Hepatocyte (in vitro differentiated cells): ENCODE results near the gene CETP. TPM values are rescaled to one million over a fixed set of nuclear protein-coding genes. Genes with fewer than 3 reads are reported as not detected.

Experiments used
- DNase-seq: peaks from one replicate; pipeline ENCODE4 v3.0.0-alpha.2; 2016; ENCODE audit warnings: low spot score
- H2AFZ ChIP-seq: fragments of 200-600 bp; sonication (generic); 2 replicates; pipeline ENCODE4 v1.6.0; 2016; ENCODE audit warnings: antibody characterized with exemption, mild to moderate bottlenecking
- H3K27ac ChIP-seq: fragments of 200-600 bp; sonication (generic); 2 replicates; pipeline ENCODE4 v1.5.1; 2016; ENCODE audit warnings: mild to moderate bottlenecking
- H3K27me3 ChIP-seq: fragments of 200-600 bp; sonication (generic); 2 replicates; pipeline ENCODE4 v1.6.1; 2016
- H3K36me3 ChIP-seq: fragments of 200-600 bp; sonication (generic); replicated peaks from 2 replicates; pipeline ENCODE4 v1.5.1; 2016; ENCODE audit warnings: low read depth; ENCODE audit not compliant: insufficient read depth
- H3K4me1 ChIP-seq: fragments of 200-600 bp; sonication (generic); 2 replicates; pipeline ENCODE4 v1.5.1; 2016; ENCODE audit warnings: mild to moderate bottlenecking, moderate library complexity; ENCODE audit not compliant: insufficient read depth
- H3K4me2 ChIP-seq: fragments of 200-600 bp; sonication (generic); 2 replicates; pipeline ENCODE4 v1.6.0; 2016
- H3K4me3 ChIP-seq: fragments of 200-600 bp; sonication (generic); 2 replicates; pipeline ENCODE4 v1.5.1; 2016; ENCODE audit warnings: mild to moderate bottlenecking
- H3K79me2 ChIP-seq: fragments of 200-600 bp; sonication (generic); 2 replicates; pipeline ENCODE4 v1.6.0; 2017; ENCODE audit warnings: mild to moderate bottlenecking
- H3K9me2 ChIP-seq: fragments of 200-600 bp; sonication (generic); replicated peaks from 2 replicates; pipeline ENCODE4 v1.6.0; 2017; ENCODE audit warnings: mild to moderate bottlenecking; ENCODE audit not compliant: insufficient read depth
- H3K9me3 ChIP-seq: fragments of 200-600 bp; sonication (generic); 2 replicates; pipeline ENCODE4 v1.5.1; 2016; ENCODE audit warnings: low read depth, mild to moderate bottlenecking
- H4K20me1 ChIP-seq: fragments of 200-600 bp; sonication (generic); 2 replicates; pipeline ENCODE4 v1.6.0; 2016; ENCODE audit warnings: mild to moderate bottlenecking; ENCODE audit not compliant: insufficient read depth, poor library complexity, severe bottlenecking
- CTCF ChIP-seq: fragments of 200-600 bp; sonication (generic); IDR thresholded peaks from 2 replicates; pipeline ENCODE4 v1.5.1; 2016; ENCODE audit warnings: antibody characterized with exemption, mild to moderate bottlenecking; ENCODE audit not compliant: poor library complexity
- EZH2 ChIP-seq: fragments of 200-600 bp; sonication (generic); IDR thresholded peaks from 2 replicates; pipeline ENCODE4 v1.6.1; 2016; ENCODE audit warnings: antibody characterized with exemption, mild to moderate bottlenecking, borderline replicate concordance
- EZH2phosphoT487 ChIP-seq: fragments of 200-600 bp; sonication (generic); IDR thresholded peaks from one replicate; pipeline ENCODE4 v1.6.1; 2018; ENCODE audit warnings: antibody characterized with exemption, mild to moderate bottlenecking, low read depth, moderate library complexity; ENCODE audit not compliant: unreplicated experiment, severe bottlenecking
- WGBS: methylation state at CpG from one replicate; pipeline ENCODE4 v1.1.6; 2016; ENCODE audit warnings: low lambda C conversion rate; ENCODE audit errors: missing lambda C conversion rate; 5-methylcytosine and 5-hydroxymethylcytosine counted together
- polyA plus RNA-seq: library from polyadenylated mRNA; unstranded; fragments of >200 nt; fragmentation: Nextera tagmentation; extraction: Ambion mirVana; gene quantifications from 2 replicates; pipeline ENCODE4 v1.2.1, GENCODE V29; 2016
- total RNA-seq: library from RNA; depleted of rRNA; stranded (reverse); fragments of >200 nt; gene quantifications from 2 replicates; pipeline ENCODE4 v1.2.3, GENCODE V29; 2014

The CETP gene
- total and polyA plus RNA-seq, 2 experiments from 2014 or later = not detected

- H2AFZ ChIP-seq = no peak overlapping the region
- no peaks in the 10 kb centered on the region for H4K20me1 ChIP-seq
- WGBS = 85% methylated on average over 7 of the region's 7 CpGs
- no peaks in the 10 kb centered on the region for H3K79me2 ChIP-seq
- no peaks in the 10 kb centered on the region for H3K9me2 ChIP-seq
- H3K4me2 ChIP-seq = no peak overlapping the region
- H3K4me3 ChIP-seq = no peak overlapping the region
- H3K36me3 ChIP-seq = no peaks in the 10 kb centered on the region
- no peak for DNase-seq
- no peaks in the 10 kb centered on the region for H3K9me3 ChIP-seq
- no peak overlapping the region for H3K27ac ChIP-seq
- TF ChIP-seq EZH2 (no peak), EZH2phosphoT487 (no peak), CTCF (no peak)
- H3K4me1 ChIP-seq = no peaks in the 10 kb centered on the region
- no peaks in the 10 kb centered on the region for H3K27me3 ChIP-seq
Measured at GRCh38 chr16:57022445-57022844, 60.7 kb downstream of the CETP start.

- no peak overlapping the region for H3K27ac ChIP-seq
- H3K4me3 ChIP-seq = no peak overlapping the region
- H3K36me3 ChIP-seq = no peaks in the 10 kb centered on the region
- WGBS = 92% methylated on average over 8 of the region's 8 CpGs
- H3K9me2 ChIP-seq = no peaks in the 10 kb centered on the region
- H3K4me2 ChIP-seq = no peak overlapping the region
- H3K27me3 ChIP-seq = no peaks in the 10 kb centered on the region
- no peak for TF ChIP-seq EZH2phosphoT487
- TF ChIP-seq EZH2 = no peak
- no peak for TF ChIP-seq CTCF
- no peaks in the 10 kb centered on the region for H3K9me3 ChIP-seq
- no peaks in the 10 kb centered on the region for H3K4me1 ChIP-seq
- no peak overlapping the region for H2AFZ ChIP-seq
- DNase-seq = no peak
- H4K20me1 ChIP-seq = no peaks in the 10 kb centered on the region
- no peaks in the 10 kb centered on the region for H3K79me2 ChIP-seq
Measured at GRCh38 chr16:57023541-57024249, 61.9 kb downstream of the CETP start.

- no peak for TF ChIP-seq CTCF
- TF ChIP-seq EZH2 = no peak
- TF ChIP-seq EZH2phosphoT487 = no peak
- no peak overlapping the region for H3K4me3 ChIP-seq
- no peaks in the 10 kb centered on the region for H3K27me3 ChIP-seq
- H3K36me3 ChIP-seq = no peaks in the 10 kb centered on the region
- H3K27ac ChIP-seq = no peak overlapping the region
- no peaks in the 10 kb centered on the region for H3K9me3 ChIP-seq
- no peak overlapping the region for H3K4me2 ChIP-seq
- no peaks in the 10 kb centered on the region for H3K9me2 ChIP-seq
- no peaks in the 10 kb centered on the region for H4K20me1 ChIP-seq
- no peaks in the 10 kb centered on the region for H3K79me2 ChIP-seq
- WGBS = 91% methylated on average over 19 of the region's 19 CpGs
- no peaks in the 10 kb centered on the region for H3K4me1 ChIP-seq
- no peak overlapping the region for H2AFZ ChIP-seq
- no peak for DNase-seq
Measured at GRCh38 chr16:57024894-57025680, 63.3 kb downstream of the CETP start.
